ENCODE data around the gene ZC3HAV1L.
"Not testable (repeated sequence)": the region's sequence is repeated elsewhere in the genome, so short reads cannot be mapped to it uniquely, and the experiment has no call there.

ZC3HAV1L gene

GRCh38 chr7:139054101-139054500, 18.3 kb upstream of the ZC3HAV1L start:
- no peak for DNase-seq (ENCODE audit: low read depth)

DNA sequence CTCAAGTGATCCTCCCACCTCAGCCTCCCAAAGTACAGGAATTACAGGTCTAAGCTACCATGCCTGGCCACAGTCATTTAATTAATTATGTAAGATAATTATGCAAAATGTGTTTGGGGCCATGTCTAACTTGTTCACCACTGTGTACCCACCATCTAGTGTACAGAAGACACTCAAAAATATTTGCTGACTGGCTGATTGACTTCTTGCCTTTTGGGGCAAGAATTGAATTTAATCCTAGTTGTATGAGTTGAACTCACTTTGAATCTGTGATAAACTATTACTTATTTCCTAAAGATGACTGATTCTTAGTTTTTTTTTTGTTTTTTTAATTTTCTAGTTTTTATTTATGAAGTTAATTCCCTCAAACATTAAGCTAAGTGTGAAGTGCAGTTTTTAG, 15.8 kb upstream of the ZC3HAV1L start:
- no peak for DNase-seq (ENCODE audit: low read depth)

DNA sequence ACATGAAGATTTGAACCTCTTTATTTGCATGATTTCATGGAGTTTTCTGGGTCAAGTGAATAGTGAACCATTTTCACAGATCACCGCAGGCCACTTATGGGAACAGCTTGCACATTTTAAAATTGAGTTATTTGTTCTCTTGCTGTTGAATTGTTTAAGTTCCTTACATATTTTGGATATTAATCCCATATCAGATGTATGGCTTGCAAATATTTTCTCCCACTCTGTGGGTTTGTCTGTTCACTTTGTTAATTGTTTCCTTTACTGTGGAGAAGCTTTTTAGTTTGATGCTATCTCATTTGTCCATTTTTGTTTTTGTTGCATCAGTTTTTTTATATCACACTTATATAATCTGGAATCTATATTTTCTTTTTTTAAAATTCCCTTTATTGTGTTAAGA, 14.1 kb upstream of the ZC3HAV1L start:
- DNase-seq (ENCODE audit: low read depth): no peak

GRCh38 chr7:139049111-139049510, 13.3 kb upstream of the ZC3HAV1L start:
- DNase-seq (ENCODE audit: low read depth): no peak

DNA sequence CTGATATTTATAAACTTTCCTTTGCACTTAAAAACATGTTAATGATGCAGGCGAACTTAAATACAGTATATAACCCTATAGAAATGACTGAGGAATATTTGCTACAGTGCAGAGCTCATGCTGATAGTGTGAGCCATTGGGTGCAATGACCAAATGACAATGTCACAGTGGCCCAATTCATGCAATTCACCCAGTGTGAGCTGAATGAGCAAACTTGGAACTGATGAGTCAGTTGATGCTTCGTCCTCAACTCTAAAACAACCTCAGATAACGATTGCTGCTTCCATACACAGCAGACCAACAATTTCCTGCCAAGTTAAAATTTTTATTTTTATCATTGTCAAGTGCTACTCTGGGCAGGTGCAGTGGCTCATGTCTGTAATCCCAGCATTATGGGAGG, 12.1 kb upstream of the ZC3HAV1L start:
- DNase-seq (ENCODE audit: low read depth): no peak

GRCh38 chr7:139046143-139046542, 10.3 kb upstream of the ZC3HAV1L start:
- DNase-seq (ENCODE audit: low read depth): no peak

GRCh38 chr7:139044813-139045794, 9.3 kb upstream of the ZC3HAV1L start:
- no peak for DNase-seq (ENCODE audit: low read depth)

DNA sequence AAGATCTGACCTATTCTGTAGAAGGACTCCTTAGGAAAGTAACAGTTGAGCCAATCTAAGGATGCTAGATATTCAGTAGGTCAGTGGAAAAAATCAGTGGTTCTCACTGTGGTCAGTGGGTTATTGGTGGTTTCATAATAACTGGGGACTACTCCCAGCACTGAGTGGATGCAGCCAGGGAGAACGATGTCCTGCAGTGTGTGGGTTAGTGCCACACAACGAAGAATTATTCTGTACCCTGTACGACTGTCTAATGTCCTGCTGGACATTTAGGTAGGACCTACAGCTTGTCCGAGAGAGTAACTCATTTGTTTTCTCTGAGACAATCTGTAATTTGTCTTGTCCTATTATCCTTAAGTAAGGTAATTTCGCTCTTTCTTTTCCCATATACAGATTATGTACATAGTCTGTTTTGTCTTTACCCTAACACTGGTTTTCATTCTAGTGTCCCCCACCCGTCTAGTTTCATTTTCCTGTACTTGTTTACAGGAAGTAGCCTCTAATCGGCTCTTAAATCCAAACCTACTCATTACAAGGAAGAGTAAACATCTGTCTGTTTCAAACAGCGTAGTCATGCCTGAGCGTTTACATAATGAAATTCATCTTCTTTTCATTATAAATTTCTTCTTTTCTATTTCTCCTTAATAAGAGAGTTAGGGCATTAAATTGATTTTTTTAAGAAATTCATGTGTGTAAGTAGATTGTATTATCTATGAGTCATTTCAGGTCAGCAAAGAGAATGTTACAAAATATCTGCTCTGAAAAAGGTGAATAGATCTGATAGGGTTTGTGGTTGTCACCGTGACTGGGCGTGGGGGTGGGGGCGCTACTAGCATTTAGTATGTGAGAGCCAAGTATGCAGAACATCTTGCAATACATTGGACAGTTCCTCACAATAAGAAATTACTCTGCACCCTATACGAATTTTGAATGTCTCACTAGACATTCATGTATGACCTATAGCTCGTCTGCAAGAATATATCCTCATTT, 8.3 kb upstream of the ZC3HAV1L start:
- DNase-seq (ENCODE audit: low read depth): peak; percentile 14

- no peak for DNase-seq (ENCODE audit: low read depth)
Measured at GRCh38 chr7:139041378-139042085, 5.7 kb upstream of the ZC3HAV1L start.

- DNase-seq (ENCODE audit: low read depth): no peak
Measured at GRCh38 chr7:139038691-139039090, 2.8 kb upstream of the ZC3HAV1L start.

- DNase-seq (ENCODE audit: low read depth): no peak
Measured at GRCh38 chr7:139036901-139037300, 1.1 kb upstream of the ZC3HAV1L start.

- no peak for DNase-seq (ENCODE audit: low read depth)
Measured at GRCh38 chr7:139034855-139035585, 822 bp downstream of the ZC3HAV1L start.

GRCh38 chr7:139034336-139034735, 1.5 kb downstream of the ZC3HAV1L start:
- no peak for DNase-seq (ENCODE audit: low read depth)

DNA sequence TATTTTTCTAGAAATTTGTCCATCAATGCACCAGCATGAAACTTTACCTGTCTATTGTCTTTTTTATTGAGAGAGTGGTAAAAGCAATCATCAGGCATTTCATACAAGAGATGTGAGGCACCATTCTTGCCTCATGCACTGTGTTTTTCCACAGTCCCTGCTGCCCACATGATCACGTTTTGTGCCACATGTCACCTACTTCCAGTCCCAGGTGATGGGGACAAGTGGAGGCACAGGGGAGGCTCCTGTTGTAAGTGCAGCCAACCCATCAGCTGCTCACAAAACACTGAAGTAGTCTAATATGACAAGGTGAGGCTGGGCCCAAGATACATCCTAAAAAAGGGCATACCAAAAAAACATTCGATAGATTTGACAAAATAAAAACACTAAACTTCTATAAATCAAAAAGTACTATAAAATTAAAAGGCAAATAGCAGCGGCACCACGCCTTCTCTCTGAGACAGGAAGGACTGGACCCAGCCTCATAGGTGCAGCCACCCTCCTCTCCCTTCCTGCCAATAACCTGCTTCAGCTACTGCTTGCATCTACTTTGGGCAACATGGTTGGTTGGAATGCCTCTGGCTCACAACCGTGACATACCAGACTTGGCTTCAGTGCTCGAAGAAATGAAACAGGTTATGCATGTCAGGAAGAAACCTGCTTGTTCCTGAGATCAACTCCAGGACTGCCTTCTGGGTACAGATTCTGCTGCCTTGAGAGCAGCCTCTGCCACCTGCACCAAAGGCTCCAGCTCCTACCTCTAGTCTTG, 2.3 kb downstream of the ZC3HAV1L start:
- no peak for DNase-seq (ENCODE audit: low read depth)

DNA sequence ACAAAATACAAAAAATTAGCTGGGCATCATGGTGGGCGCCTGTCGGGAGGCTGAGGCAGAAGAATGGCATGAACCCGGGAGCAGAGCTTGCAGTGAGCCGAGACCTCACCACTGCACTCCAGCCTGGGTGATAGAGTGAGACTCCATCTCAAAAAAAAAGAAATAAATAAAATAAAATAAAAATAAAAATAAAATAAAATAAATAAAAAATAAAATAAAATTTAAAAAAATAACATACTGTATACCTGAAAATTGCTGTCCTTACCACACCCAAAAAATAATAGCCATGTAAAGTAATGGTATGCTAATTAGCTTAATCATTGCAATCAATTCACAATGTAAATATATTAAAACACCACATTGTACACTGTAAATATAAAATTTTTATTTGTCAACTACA, 3.4 kb downstream of the ZC3HAV1L start:
- no peak for DNase-seq (ENCODE audit: low read depth)

DNA sequence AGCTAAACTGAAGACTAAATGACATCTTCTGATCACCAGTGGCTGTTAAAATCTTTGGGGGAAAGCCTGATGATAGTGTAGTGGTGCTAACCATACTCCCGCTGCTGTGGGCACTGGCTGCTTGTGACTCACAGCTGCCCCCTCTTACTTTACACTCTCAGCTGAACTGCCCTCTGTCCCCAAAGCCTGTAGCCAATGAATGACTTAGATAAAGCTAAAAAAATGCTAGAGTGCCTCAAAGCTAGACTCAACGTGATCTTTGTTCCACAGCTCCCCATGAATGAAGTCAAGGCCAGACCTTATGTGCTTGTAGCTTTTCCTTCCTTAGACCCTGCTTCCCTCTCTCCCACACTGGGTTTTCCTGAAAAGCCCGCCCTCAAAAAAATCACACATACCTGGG, 6.5 kb downstream of the ZC3HAV1L start:
- no peak for DNase-seq (ENCODE audit: low read depth)

DNA sequence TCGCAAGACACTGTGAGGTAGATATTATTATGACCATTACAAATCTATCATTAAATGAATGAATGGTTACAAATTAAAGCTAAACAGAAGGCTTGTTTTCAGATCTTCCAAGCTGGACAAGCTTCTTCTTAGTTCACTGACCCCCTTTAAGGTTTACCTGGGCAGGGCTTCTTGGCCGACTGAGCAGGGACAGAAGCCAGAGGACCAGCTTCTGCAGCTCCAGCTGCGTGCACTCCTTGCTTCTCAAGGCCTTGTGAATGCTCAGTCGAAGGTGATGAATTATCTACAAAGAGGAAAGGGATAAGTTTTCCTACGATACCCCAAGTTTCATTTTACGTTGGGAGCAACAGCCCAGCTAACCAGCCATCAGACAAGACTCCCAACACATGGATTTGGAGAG, 9.3 kb downstream of the ZC3HAV1L start:
- no peak for DNase-seq (ENCODE audit: low read depth)

GRCh38 chr7:139025861-139026260, 10.0 kb downstream of the ZC3HAV1L start:
- not testable (repeated sequence) for DNase-seq (ENCODE audit: low read depth)

GRCh38 chr7:139023076-139023475, 12.8 kb downstream of the ZC3HAV1L start:
- no peak for DNase-seq (ENCODE audit: low read depth)

DNA sequence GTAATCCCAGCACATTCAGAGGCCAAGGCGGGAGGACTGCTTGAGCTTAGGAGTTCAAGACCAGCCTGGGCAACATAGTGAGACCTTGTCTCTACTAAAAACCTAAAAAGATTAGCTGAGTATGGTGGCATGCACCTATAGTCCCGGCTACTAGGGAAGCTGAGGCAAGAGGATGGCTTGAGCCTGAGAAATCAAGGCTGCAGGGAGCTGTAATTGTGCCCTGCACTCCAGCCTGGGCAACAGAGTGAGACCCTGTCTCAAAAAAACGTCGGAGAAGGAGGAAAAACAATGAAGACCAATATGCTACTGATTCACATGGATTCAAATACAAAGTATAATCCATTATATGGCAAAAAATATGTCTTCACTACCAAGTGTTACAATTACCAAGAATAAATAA, 13.6 kb downstream of the ZC3HAV1L start:
- no peak for DNase-seq (ENCODE audit: low read depth)

DNA sequence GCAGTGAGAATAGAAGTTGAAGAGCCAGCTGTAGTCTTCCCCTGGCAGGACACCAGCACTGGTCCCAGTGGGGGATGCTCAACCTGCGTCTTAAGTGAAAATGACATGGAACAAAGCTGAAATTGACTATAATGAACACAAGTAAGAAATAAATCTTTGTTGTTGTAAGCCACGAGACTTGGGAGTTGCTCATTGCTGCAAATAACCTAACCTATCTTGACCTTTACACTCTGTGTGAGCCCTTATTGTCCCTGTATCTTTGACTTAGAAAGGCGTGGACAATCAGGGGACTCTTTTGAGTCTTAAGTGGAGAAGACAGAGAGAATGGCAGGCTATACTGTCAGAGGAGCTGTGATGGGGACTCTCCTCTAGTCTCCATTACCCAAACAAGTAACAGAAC, 16.9 kb downstream of the ZC3HAV1L start:
- no peak for DNase-seq (ENCODE audit: low read depth)
